ENCODE measurements around the gene PXMP4.
"Not testable (repeated sequence)": the region's sequence is repeated elsewhere in the genome, so short reads cannot be mapped to it uniquely, and the experiment has no call there.

PXMP4 gene, protein sequence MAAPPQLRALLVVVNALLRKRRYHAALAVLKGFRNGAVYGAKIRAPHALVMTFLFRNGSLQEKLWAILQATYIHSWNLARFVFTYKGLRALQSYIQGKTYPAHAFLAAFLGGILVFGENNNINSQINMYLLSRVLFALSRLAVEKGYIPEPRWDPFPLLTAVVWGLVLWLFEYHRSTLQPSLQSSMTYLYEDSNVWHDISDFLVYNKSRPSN

DNA sequence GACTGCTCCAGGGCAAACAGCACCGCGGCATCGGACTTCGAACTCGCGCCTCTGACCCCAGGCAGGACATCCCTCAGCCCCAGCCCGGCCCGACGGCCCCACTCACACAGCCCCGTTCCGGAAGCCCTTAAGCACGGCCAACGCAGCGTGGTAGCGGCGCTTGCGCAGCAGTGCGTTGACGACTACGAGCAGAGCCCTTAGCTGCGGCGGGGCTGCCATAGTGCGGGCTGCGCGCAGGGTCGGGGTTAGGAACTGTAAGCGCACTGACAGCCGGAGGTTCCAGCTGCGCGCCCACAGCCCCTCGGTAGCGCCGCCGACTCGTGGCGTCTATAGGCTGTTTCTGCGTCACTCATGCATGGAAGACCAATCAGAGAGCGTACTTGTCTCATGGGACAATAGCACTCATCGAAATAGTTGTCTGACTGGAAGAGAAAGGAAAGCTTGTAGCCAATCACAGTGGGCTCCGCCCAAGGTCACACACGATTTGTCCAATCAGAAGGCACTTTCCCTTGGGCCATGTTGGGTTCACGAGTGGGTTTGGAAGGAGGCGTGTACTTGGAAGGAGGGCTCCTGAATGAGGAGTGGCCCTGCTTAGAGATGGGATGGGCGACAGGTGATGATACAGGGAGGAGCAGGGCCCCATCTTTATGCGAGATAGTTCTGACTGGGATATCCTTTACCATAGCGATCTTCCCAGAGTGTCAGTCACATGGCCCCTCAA is at the start of gene PXMP4:
TSS of gene PXMP4 (minus strand) at position 322 of the 721 bp plus-strand sequence. CDS start at position 219, 103 bp downstream.
- H3K9me3 Mint-ChIP-seq = no peaks in the 10 kb centered on the region
- H3K27me3 Mint-ChIP-seq = no peaks in the 10 kb centered on the region
- peak within 1 kb of the TSS; percentile 75 for H3K27ac Mint-ChIP-seq
- H3K4me3 Mint-ChIP-seq = peak within 1 kb of the TSS; percentile 88
- intact Hi-C loops (cut with micrococcal nuclease) = loop anchor here (1.0 to 2.0 kb wide), 2 partner anchors 11 to 33 kb away; partner anchors contain the start of genes E2F1 and ZNF341
- peaks cover 20% of the 10 kb centered on the region for H3K36me3 Mint-ChIP-seq (ENCODE audit: low read depth)
- peaks cover 26% of the 10 kb centered on the region for H3K4me1 Mint-ChIP-seq (ENCODE audit: low read depth)

DNA sequence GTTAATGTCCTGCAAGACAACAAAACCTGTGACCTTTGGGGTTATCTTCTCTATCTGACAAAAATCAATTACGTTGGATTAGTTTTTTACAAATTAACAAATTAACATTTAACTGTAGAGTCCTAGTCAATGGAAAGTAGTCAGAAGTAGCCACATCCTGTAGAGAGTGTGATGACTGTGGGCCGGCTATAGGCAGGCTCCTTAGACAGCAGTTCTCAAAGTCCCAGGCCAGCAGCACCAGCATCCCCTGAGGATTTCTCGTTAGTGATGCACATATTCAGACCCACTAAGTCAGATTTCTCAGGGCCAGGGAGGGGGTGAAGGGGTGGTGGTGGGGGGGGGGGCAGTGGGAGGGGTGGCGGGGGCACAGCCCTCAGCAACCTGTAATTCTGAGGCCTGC is 48.9 kb upstream of the PXMP4 start:
- H3K4me3 Mint-ChIP-seq = no peak overlapping the region

DNA sequence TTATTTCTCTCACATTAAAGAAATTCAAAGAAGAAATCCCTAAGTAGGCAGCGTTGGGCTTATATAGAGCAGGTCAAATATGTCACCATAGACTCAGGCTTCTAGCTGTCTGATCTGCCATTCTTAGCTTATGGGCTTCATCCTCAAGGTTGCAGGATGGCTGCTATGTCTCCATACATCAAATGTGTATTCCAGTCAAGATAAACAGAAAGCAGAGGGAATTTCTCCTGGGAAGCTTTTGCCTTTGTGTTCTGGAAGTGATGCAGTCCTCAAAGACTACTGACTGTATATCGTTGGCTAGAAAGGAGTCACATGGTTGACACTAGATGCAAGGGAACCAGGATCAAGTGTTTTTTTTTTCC is 47.6 kb upstream of the PXMP4 start:
- Mint-ChIP-seq H3K4me1 (ENCODE audit: low read depth) (peaks cover 2% of the 10 kb centered on the region), H3K9me3 (no peaks in the 10 kb centered on the region), H3K27me3 (no peaks in the 10 kb centered on the region), H3K4me3 (no peak overlapping the region), H3K27ac (no peak overlapping the region), H3K36me3 (ENCODE audit: low read depth) (peaks cover 68% of the 10 kb centered on the region)
- intact Hi-C loops (cut with micrococcal nuclease) = no loop called here

More for the DNA sequence above, 48.9 kb upstream of the PXMP4 start:
- Mint-ChIP-seq H3K27ac (no peak overlapping the region), H3K27me3 (no peaks in the 10 kb centered on the region), H3K36me3 (ENCODE audit: low read depth) (peaks cover 71% of the 10 kb centered on the region), H3K9me3 (no peaks in the 10 kb centered on the region), H3K4me1 (ENCODE audit: low read depth) (peaks cover 11% of the 10 kb centered on the region)
- intact Hi-C loops (cut with micrococcal nuclease) = no loop called here

DNA sequence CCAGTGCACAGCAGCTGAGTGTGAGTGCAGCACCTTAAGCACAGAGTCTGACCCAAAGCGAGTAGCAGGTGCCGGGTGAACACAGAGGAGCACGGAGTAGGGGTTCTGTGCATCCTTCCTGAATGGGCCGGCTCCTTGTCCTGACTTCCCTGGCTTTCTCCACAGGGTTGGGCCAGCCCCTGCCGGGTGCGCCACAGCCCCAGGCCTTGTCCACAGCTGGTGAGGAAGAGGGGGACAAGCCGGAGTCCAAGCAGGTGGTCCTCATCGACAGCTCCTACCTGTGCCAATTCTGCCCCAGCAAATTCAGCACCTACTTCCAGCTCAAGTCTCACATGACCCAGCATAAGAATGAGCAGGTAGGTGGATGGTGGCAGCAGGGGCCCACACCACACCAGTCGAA is 46.6 kb upstream of the PXMP4 start:
- Mint-ChIP-seq H3K4me3 (no peak overlapping the region), H3K27ac (no peak overlapping the region)

DNA sequence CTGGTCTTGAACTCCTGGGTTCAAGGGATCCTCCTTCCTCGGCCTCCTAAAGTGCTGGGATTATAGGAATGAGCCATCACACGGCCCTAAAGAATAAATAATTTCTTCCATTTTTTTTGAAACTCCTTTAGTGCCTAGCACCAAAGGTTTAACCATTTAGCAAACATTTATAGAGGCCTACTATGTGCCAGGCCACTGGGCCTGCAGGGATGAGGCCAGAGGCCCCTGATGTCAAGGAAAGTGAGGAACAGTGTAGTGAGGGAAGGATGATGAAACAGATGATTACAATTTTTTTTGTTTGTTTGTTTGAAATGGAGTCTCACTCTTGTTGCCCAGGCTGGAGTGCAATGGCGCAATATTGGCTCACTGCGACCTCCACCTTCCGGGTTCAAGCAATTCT is 45.5 kb upstream of the PXMP4 start:
- H3K4me3 Mint-ChIP-seq = no peak overlapping the region

More for the DNA sequence above, 46.6 kb upstream of the PXMP4 start:
- intact Hi-C loops (cut with micrococcal nuclease) = no loop called here
- Mint-ChIP-seq H3K4me1 (ENCODE audit: low read depth) (no peaks in the 10 kb centered on the region), H3K36me3 (ENCODE audit: low read depth) (peaks cover 69% of the 10 kb centered on the region), H3K27me3 (no peaks in the 10 kb centered on the region), H3K9me3 (no peaks in the 10 kb centered on the region)

DNA sequence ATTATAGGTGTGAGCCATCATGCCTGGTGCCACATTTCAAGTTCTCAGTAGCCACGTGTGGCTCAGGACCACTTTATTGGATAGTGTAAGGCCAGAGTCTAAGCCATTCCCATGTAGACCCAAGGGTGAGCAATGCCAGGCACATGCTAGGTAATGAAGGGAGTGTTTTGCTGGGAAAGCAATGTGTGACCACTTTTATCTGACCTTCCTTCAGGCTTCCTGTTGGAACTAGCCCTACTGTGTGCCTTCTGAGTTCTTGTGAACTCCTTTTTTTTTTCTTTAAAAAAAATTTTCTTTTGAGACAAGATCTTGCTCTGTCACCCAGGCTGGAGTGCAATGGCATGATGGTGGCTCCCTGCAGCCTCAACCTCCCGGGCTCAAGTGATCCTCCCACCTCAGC is 45.0 kb upstream of the PXMP4 start:
- intact Hi-C loops (cut with micrococcal nuclease) = no loop called here
- Mint-ChIP-seq H3K36me3 (ENCODE audit: low read depth) (peaks cover 70% of the 10 kb centered on the region), H3K9me3 (no peaks in the 10 kb centered on the region), H3K27me3 (no peaks in the 10 kb centered on the region), H3K4me3 (no peak overlapping the region), H3K4me1 (ENCODE audit: low read depth) (no peaks in the 10 kb centered on the region), H3K27ac (no peak overlapping the region)

More for the DNA sequence above, 45.5 kb upstream of the PXMP4 start:
- Mint-ChIP-seq H3K4me1 (ENCODE audit: low read depth) (no peaks in the 10 kb centered on the region), H3K27ac (no peak overlapping the region), H3K36me3 (ENCODE audit: low read depth) (peaks cover 71% of the 10 kb centered on the region), H3K27me3 (no peaks in the 10 kb centered on the region), H3K9me3 (no peaks in the 10 kb centered on the region)
- intact Hi-C loops (cut with micrococcal nuclease) = no loop called here

DNA sequence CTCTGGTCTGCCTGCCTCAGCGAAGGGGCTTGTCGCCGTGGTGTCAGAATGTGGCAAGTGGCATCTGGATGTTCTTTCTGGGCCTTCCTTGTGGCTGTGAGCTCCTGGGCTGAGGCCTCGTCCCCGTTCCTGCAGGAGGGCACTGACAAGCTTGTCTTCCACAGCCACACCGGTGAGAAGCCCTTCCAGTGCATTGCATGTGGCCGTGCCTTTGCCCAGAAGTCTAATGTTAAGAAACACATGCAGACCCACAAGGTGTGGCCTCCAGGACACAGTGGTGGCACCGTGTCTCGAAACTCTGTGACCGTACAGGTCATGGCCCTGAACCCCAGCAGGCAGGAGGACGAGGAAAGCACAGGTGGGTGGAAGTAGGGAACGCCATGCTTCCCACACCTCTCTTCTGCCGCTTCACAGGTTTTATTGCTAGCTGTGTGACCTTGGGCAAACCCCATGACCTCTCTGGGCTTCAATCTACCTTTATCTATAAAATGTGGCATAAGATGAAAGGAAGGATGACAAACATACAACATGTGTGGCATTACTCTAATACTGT is 41.7 kb upstream of the PXMP4 start:
- no peak overlapping the region for H3K4me3 Mint-ChIP-seq
- H3K4me1 Mint-ChIP-seq (ENCODE audit: low read depth) = no peaks in the 10 kb centered on the region
- H3K9me3 Mint-ChIP-seq = no peaks in the 10 kb centered on the region
- H3K27me3 Mint-ChIP-seq = no peaks in the 10 kb centered on the region
- no peak overlapping the region for H3K27ac Mint-ChIP-seq
- peaks cover 72% of the 10 kb centered on the region for H3K36me3 Mint-ChIP-seq (ENCODE audit: low read depth)
- intact Hi-C loops (cut with micrococcal nuclease) = no loop called here

DNA sequence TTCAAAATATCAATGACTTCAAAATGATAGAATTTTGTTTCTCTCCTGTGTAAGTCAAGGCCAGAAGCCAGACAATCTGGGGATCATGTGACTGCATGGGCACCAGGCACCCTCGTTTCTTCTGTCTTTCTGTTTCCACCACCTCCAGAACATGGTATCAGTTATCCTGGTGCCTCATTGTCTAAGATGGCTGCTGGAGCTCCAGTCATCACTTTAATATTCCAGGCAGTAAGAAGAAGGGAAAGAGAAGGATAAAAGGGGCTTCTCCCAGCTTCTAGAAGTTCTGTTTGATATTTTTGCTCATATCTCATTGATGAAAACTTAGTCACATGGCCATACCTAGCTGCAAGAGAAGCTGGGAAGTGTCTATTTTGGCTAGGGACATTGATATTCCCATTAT is 37.3 kb upstream of the PXMP4 start:
- no peak overlapping the region for H3K27ac Mint-ChIP-seq
- intact Hi-C loops (cut with micrococcal nuclease) = no loop called here
- H3K4me1 Mint-ChIP-seq (ENCODE audit: low read depth) = no peaks in the 10 kb centered on the region
- H3K9me3 Mint-ChIP-seq = no peaks in the 10 kb centered on the region
- H3K4me3 Mint-ChIP-seq = no peak overlapping the region
- no peaks in the 10 kb centered on the region for H3K27me3 Mint-ChIP-seq
- peaks cover 87% of the 10 kb centered on the region for H3K36me3 Mint-ChIP-seq (ENCODE audit: low read depth)

DNA sequence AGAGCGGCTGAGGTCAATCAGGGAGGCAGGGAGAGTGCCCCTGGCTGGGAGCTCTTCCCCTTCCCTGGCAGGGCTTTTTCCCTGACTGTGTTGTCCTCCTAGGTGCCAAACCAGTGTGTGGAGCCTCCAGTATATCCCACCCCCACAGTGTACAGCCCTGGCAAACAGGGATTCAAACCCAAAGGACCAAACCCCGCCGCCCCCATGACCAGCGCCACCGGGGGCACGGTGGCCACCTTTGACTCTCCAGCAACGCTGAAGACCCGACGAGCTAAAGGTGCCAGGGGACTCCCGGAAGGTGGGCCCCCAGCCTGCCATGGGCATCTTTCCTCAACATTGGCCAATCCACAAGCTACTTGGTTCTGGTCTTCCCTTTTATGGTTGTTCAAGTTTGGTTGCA is 36.9 kb upstream of the PXMP4 start:
- H3K27me3 Mint-ChIP-seq = no peaks in the 10 kb centered on the region
- H3K4me1 Mint-ChIP-seq (ENCODE audit: low read depth) = no peaks in the 10 kb centered on the region
- H3K27ac Mint-ChIP-seq = no peak overlapping the region
- peaks cover 87% of the 10 kb centered on the region for H3K36me3 Mint-ChIP-seq (ENCODE audit: low read depth)
- H3K4me3 Mint-ChIP-seq = no peak overlapping the region
- H3K9me3 Mint-ChIP-seq = no peaks in the 10 kb centered on the region
- intact Hi-C loops (cut with micrococcal nuclease) = no loop called here

DNA sequence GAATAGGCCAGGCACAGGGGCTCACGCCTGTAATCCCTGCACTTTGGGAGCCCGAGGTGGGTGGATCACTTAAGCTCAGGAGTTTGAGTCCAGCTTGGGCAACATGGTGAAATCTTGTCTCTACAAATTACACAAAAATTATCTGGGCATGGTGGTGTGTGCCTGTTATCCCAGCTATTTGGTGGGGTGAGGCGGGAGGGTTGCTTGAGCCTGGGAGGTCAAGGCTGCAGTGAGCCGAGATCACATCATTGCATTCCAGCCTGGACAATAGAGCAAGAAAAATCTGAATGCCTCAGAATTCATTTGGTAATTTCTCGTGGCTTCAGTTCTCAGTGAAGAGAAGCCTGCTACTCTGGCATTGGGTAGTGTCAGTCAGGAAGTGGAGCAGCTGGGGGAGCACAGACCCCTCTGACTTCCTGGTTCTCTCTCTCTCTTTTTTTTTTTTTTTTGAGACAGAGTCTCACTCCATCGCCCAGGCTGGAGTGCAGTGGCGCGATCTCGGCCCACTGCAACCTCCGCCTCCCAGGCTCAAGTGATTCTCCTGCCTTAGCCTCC is 35.9 kb upstream of the PXMP4 start:
- not testable (repeated sequence) for H3K27ac Mint-ChIP-seq

DNA sequence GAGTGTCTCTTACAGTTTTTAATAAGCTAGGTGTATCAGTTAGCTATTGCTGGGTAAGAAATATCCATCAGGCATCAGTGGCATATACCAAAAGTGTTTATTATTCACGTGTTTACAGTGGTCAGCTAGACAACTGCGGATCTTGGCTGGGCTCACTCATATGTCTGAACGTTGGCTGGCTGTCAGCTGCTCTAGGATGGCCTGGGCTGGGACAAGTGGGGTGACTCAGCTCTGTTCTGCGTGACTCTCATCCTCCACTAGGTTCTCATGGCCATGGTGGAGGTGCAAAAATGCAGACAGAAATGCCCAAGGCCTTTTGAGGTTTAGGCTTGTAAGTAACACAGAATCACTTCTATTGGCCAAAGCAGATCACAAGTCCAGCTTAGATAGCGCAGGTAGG is 33.7 kb upstream of the PXMP4 start:
- Mint-ChIP-seq H3K27me3 (no peaks in the 10 kb centered on the region), H3K36me3 (ENCODE audit: low read depth) (peaks cover 87% of the 10 kb centered on the region), H3K27ac (no peak overlapping the region), H3K9me3 (no peaks in the 10 kb centered on the region), H3K4me3 (no peak overlapping the region), H3K4me1 (ENCODE audit: low read depth) (no peaks in the 10 kb centered on the region)
- intact Hi-C loops (cut with micrococcal nuclease) = no loop called here

More for the DNA sequence above, 35.9 kb upstream of the PXMP4 start:
- H3K9me3 Mint-ChIP-seq; H3K4me1 Mint-ChIP-seq (ENCODE audit: low read depth); H3K4me3 Mint-ChIP-seq; intact Hi-C loops (cut with micrococcal nuclease); H3K27me3 Mint-ChIP-seq: not testable (repeated sequence)
- H3K36me3 Mint-ChIP-seq (ENCODE audit: low read depth) = peaks cover 87% of the 10 kb centered on the region

DNA sequence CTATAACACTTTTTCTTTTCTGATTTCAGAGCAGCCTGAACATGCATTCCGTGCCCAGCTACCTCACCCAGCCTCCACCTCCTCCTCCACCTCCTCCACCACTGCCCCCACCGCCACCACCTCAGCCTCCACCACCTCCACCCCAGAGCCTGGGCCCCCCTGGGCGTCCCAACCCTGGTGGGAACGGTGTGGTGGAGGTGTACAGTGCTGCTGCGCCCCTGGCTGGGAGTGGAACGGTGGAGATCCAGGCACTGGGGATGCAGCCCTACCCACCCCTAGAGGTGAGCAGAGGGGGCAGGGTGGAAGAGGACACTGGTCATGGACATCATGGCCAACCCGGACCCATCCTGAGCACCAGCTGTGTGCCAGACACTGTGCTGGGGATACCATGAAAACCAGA is 33.0 kb upstream of the PXMP4 start:
- H3K9me3 Mint-ChIP-seq = no peaks in the 10 kb centered on the region
- no peak overlapping the region for H3K27ac Mint-ChIP-seq
- intact Hi-C loops (cut with micrococcal nuclease) = no loop called here
- no peaks in the 10 kb centered on the region for H3K27me3 Mint-ChIP-seq
- H3K36me3 Mint-ChIP-seq (ENCODE audit: low read depth) = peaks cover 87% of the 10 kb centered on the region
- no peak overlapping the region for H3K4me3 Mint-ChIP-seq
- no peaks in the 10 kb centered on the region for H3K4me1 Mint-ChIP-seq (ENCODE audit: low read depth)

DNA sequence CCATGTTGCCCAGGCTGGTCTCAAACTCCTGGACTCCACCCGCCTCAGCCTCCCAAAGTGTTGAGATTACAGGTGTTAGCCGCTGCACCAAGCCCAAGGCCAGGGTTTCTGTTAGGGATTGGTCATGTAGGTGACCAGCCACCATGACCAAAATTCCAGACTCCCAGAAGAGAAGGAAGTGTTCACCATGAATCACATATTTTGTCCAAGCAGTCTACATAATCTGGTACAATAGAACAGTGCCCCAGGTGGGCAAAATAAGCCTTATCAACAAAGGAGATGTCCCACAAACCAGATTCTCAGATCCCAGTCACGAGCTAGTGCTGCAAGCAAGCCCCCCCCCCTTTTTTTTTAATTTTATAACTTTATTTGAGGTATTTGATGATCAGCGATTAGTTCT is 31.7 kb upstream of the PXMP4 start:
- Mint-ChIP-seq H3K36me3 (ENCODE audit: low read depth) (peaks cover 87% of the 10 kb centered on the region), H3K9me3 (no peaks in the 10 kb centered on the region), H3K4me3 (no peak overlapping the region)

DNA sequence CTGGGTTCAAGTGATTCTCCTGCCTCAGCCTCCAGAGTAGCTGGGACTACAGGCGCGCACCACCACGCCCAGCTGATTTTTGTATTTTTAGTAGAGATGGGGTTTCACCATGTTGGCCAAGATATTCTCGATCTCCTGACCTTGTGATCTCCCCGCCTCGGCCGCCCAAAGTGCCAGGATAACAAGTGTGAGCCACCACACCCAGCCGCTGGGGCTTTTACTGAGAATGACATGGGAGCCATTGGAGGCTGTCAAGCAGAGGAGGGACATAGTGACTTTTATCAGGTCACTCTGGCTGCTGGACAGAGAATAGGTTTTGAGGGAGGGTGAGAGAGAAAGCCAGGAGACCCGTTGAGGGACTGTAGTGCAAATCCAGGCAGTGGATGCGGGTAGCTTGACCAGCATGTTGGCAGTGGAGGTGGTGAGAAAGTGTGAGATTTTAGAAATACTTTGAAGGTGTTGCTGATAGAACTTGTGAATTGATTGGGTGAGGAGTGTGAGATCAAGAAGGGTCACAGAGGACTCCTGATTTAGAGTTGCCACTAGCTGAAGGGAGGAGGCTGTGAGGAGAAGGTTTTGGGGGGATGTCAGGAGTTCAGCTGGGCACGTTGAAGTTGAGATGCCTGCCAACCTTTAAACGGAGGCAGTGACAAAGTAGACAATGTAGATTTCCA is 26.4 kb upstream of the PXMP4 start:
- Mint-ChIP-seq H3K4me3 (no peak overlapping the region), H3K27me3 (no peaks in the 10 kb centered on the region), H3K4me1 (ENCODE audit: low read depth) (peaks cover 7% of the 10 kb centered on the region), H3K9me3 (no peaks in the 10 kb centered on the region), H3K27ac (no peak overlapping the region), H3K36me3 (ENCODE audit: low read depth) (peaks cover 58% of the 10 kb centered on the region)
- intact Hi-C loops (cut with micrococcal nuclease) = no loop called here

More for the DNA sequence above, 31.7 kb upstream of the PXMP4 start:
- intact Hi-C loops (cut with micrococcal nuclease) = no loop called here
- Mint-ChIP-seq H3K27me3 (no peaks in the 10 kb centered on the region), H3K27ac (no peak overlapping the region), H3K4me1 (ENCODE audit: low read depth) (no peaks in the 10 kb centered on the region)

Measured in dendritic cell treated with granulocyte-macrophage colony-stimulating factor and Interleukin-4, amounts not matched to agents 40 ng/mL and 50 ng/mL, for 4 days (primary cell).